Measurements from ENCODE around the gene HOXD1.

HOXD1 gene

DNA sequence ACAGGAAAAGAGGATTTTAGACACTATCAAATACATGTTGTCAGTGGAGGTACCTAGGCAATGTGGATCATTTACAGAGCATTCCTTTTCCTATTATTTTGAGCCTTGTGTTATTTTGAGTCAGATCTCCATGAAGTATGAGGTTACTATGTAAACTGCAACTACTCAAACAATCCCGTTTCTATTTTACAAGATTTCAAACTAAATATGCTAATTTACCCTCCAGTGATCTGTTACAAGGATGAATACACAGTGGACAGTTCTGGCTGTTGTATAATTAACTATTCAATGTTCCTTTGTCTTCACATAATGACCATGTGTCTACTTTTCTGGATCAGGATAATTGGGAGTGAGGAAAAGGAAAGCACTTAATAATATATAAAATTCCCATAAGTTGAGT is 4.6 kb downstream of the HOXD1 start:
- H3K36me3 ChIP-seq (ENCODE audit: control insufficient read depth, insufficient read depth, low read length) = no peaks in the 10 kb centered on the region
- peaks cover 27% of the 10 kb centered on the region for H3K4me1 ChIP-seq (ENCODE audit: control insufficient read depth, insufficient read depth, low read length)
- no peaks in the 10 kb centered on the region for H3K9me3 ChIP-seq (ENCODE audit: control insufficient read depth, insufficient read depth, low read length)
- no peak overlapping the region for H3K27ac ChIP-seq (ENCODE audit: low read depth, low read length)
- H3K9ac ChIP-seq (ENCODE audit: low read depth, low read length) = no peak overlapping the region
- no peak overlapping the region for H3K4me3 ChIP-seq (ENCODE audit: low read depth, low read length)
- peaks cover 96% of the 10 kb centered on the region for H3K27me3 ChIP-seq (ENCODE audit: control insufficient read depth, insufficient read depth, low read length)

DNA sequence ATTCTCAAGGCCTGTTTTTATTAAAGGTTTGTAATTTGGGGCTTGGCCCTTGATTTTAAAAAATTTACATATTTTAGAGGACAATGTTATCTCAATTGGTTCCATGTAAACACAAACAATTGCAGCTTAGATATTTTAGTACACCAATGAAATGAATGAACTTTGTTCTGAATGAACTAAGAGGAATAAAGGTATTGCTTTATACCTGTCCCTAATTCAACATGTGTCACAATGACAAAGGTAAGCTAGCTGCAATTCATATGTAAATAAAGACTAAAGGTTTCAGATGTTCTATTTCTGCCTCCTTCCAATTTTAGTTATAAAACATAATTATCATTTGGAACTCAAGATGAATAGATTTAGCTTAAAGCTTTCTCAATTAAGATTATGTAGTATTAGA is 11.4 kb downstream of the HOXD1 start:
- Histone ChIP-seq H3K9ac (ENCODE audit: low read depth, low read length) (no peak overlapping the region), H3K36me3 (ENCODE audit: control insufficient read depth, insufficient read depth, low read length) (no peaks in the 10 kb centered on the region), H3K9me3 (ENCODE audit: control insufficient read depth, insufficient read depth, low read length) (no peaks in the 10 kb centered on the region), H3K27me3 (ENCODE audit: control insufficient read depth, insufficient read depth, low read length) (peaks cover 39% of the 10 kb centered on the region), H3K4me1 (ENCODE audit: control insufficient read depth, insufficient read depth, low read length) (no peaks in the 10 kb centered on the region), H3K4me3 (ENCODE audit: low read depth, low read length) (no peak overlapping the region), H3K27ac (ENCODE audit: low read depth, low read length) (no peak overlapping the region)

DNA sequence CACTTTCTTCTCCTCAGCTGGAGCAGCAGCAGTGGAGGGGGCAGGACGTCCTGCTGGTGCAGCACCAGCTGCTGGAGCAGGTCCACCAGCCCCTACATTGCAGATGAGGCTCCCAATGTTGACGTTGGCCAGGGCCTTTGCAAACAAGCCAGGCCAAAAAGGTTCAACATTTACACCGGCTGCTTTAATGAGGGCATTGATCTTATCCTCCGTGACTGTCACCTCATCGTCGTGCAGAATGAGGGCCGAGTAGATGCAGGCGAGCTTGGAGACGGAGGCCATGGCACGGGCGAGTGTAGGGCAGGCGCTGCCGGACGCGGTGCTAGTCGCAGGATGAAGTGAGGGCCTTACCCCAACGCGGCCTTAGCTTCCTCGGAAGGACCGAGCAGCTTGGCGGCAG is 12.5 kb downstream of the HOXD1 start:
- H3K27ac ChIP-seq (ENCODE audit: low read depth, low read length) = no peak overlapping the region
- H3K4me3 ChIP-seq (ENCODE audit: low read depth, low read length) = no peak overlapping the region
- no peak overlapping the region for H3K9ac ChIP-seq (ENCODE audit: low read depth, low read length)
- H3K9me3 ChIP-seq (ENCODE audit: control insufficient read depth, insufficient read depth, low read length) = no peaks in the 10 kb centered on the region
- no peaks in the 10 kb centered on the region for H3K4me1 ChIP-seq (ENCODE audit: control insufficient read depth, insufficient read depth, low read length)
- H3K27me3 ChIP-seq (ENCODE audit: control insufficient read depth, insufficient read depth, low read length) = peaks cover 28% of the 10 kb centered on the region
- no peaks in the 10 kb centered on the region for H3K36me3 ChIP-seq (ENCODE audit: control insufficient read depth, insufficient read depth, low read length)

GRCh38 chr2:176202491-176202890 is 14.0 kb downstream of the HOXD1 start:
- Histone ChIP-seq H3K4me3 (ENCODE audit: low read depth, low read length) (no peak overlapping the region), H3K27ac (ENCODE audit: low read depth, low read length) (no peak overlapping the region), H3K4me1 (ENCODE audit: control insufficient read depth, insufficient read depth, low read length) (no peaks in the 10 kb centered on the region), H3K36me3 (ENCODE audit: control insufficient read depth, insufficient read depth, low read length) (no peaks in the 10 kb centered on the region), H3K9me3 (ENCODE audit: control insufficient read depth, insufficient read depth, low read length) (no peaks in the 10 kb centered on the region), H3K9ac (ENCODE audit: low read depth, low read length) (no peak overlapping the region), H3K27me3 (ENCODE audit: control insufficient read depth, insufficient read depth, low read length) (peaks cover 17% of the 10 kb centered on the region)

DNA sequence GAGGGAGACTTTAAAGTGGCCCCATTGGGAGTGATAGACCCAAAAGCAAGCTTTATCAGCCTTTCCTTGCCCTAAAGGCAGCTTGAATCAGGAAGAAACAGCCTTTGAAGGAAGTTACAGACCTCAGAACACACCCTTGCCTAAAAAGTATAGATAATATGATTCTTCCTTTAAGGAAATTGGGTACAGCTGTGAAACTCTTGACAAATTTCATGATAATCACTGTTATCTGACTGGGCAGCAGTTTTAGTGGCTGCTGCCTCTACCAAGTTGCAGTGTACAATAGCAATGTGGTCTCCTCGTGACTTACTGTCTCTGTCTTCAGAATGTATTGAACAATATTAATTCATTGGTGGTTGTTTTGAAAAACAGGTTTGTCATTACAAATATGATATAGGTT is 16.7 kb downstream of the HOXD1 start:
- Histone ChIP-seq H3K27me3 (ENCODE audit: control insufficient read depth, insufficient read depth, low read length) (peaks cover 9% of the 10 kb centered on the region; the same call in 1 of the 2 replicates), H3K36me3 (ENCODE audit: control insufficient read depth, insufficient read depth, low read length) (no peaks in the 10 kb centered on the region), H3K4me1 (ENCODE audit: control insufficient read depth, insufficient read depth, low read length) (no peaks in the 10 kb centered on the region), H3K9ac (ENCODE audit: low read depth, low read length) (no peak overlapping the region), H3K9me3 (ENCODE audit: control insufficient read depth, insufficient read depth, low read length) (no peaks in the 10 kb centered on the region), H3K27ac (ENCODE audit: low read depth, low read length) (no peak overlapping the region), H3K4me3 (ENCODE audit: low read depth, low read length) (no peak overlapping the region)

- no peak overlapping the region for H3K9ac ChIP-seq (ENCODE audit: low read depth, low read length)
- H3K9me3 ChIP-seq (ENCODE audit: control insufficient read depth, insufficient read depth, low read length) = no peaks in the 10 kb centered on the region
- no peak overlapping the region for H3K27ac ChIP-seq (ENCODE audit: low read depth, low read length)
- H3K4me1 ChIP-seq (ENCODE audit: control insufficient read depth, insufficient read depth, low read length) = no peaks in the 10 kb centered on the region
- no peaks in the 10 kb centered on the region for H3K36me3 ChIP-seq (ENCODE audit: control insufficient read depth, insufficient read depth, low read length)
- no peak overlapping the region for H3K4me3 ChIP-seq (ENCODE audit: low read depth, low read length)
- H3K27me3 ChIP-seq (ENCODE audit: control insufficient read depth, insufficient read depth, low read length) = peaks cover 9% of the 10 kb centered on the region; the same call in 1 of the 2 replicates
Observed at GRCh38 chr2:176206136-176206535, 17.7 kb downstream of the HOXD1 start.

DNA sequence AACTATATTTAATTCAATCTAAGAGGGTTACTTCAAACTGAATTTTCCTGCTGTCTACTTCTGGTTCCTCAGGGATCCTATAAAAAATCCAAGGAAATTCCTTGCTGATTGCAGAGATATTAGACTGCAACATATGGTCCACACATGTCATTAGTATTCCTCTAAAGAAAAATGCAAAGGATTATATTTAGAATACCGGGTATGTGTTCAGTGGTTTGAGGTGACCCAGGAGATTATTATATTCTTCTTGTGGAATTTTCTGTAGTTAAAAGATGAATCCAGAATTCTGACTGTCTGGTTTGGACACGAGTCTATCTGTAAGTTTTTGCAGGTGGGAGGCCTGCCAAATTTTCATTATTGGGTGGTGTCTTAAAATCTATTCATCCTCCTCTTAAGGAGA is 18.2 kb downstream of the HOXD1 start:
- Histone ChIP-seq H3K9ac (ENCODE audit: low read depth, low read length) (no peak overlapping the region), H3K36me3 (ENCODE audit: control insufficient read depth, insufficient read depth, low read length) (no peaks in the 10 kb centered on the region), H3K9me3 (ENCODE audit: control insufficient read depth, insufficient read depth, low read length) (no peaks in the 10 kb centered on the region)

DNA sequence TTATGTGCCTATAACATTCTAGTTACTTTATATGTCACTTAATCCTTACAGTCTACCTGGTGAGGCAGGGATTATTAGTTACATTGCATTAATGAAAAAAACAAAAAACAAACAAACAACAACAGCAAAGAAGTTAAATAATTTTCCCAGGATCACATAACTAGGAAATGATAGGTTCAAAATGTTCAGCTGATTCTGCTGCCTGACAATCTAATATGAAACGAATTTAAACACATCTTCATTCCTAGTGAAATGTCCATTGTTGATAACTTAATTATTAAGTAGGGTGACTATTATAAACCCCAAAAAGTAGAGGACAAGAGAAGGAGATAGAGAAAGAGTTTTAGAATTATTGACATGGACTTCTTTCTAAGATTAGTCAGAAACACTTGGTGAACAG is 22.6 kb downstream of the HOXD1 start:
- Histone ChIP-seq H3K27me3 (ENCODE audit: control insufficient read depth, insufficient read depth, low read length) (no peaks in the 10 kb centered on the region), H3K9me3 (ENCODE audit: control insufficient read depth, insufficient read depth, low read length) (no peaks in the 10 kb centered on the region), H3K36me3 (ENCODE audit: control insufficient read depth, insufficient read depth, low read length) (no peaks in the 10 kb centered on the region), H3K27ac (ENCODE audit: low read depth, low read length) (no peak overlapping the region), H3K4me1 (ENCODE audit: control insufficient read depth, insufficient read depth, low read length) (no peaks in the 10 kb centered on the region), H3K9ac (ENCODE audit: low read depth, low read length) (no peak overlapping the region), H3K4me3 (ENCODE audit: low read depth, low read length) (no peak overlapping the region)

More for the DNA sequence above, 18.2 kb downstream of the HOXD1 start:
- Histone ChIP-seq H3K27me3 (ENCODE audit: control insufficient read depth, insufficient read depth, low read length) (peaks cover 9% of the 10 kb centered on the region; the same call in 1 of the 2 replicates), H3K4me3 (ENCODE audit: low read depth, low read length) (no peak overlapping the region), H3K27ac (ENCODE audit: low read depth, low read length) (no peak overlapping the region), H3K4me1 (ENCODE audit: control insufficient read depth, insufficient read depth, low read length) (no peaks in the 10 kb centered on the region)

DNA sequence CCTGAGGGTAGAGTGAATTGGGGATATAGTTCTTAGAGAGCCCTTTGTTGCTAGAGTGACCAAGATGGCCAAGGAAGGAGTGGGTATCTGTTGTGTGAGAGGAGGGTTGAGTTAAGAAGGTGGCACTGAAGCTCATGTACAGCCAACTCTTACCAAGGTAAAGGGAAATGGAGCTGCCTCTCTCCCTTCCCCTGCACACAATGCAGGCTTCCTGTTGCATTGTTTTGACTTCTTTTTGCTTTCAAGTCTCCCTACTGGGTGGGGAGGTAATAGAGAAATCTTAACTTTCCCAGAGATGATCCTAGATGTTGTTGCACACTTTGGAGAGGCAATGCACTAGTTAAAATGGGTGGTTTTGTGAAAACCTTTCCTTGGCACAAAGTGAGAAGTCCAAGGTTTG is 23.8 kb downstream of the HOXD1 start:
- H3K9me3 ChIP-seq (ENCODE audit: control insufficient read depth, insufficient read depth, low read length) = no peaks in the 10 kb centered on the region
- no peak overlapping the region for H3K9ac ChIP-seq (ENCODE audit: low read depth, low read length)
- H3K36me3 ChIP-seq (ENCODE audit: control insufficient read depth, insufficient read depth, low read length) = no peaks in the 10 kb centered on the region
- H3K4me1 ChIP-seq (ENCODE audit: control insufficient read depth, insufficient read depth, low read length) = no peaks in the 10 kb centered on the region
- no peak overlapping the region for H3K4me3 ChIP-seq (ENCODE audit: low read depth, low read length)
- H3K27ac ChIP-seq (ENCODE audit: low read depth, low read length) = no peak overlapping the region
- no peaks in the 10 kb centered on the region for H3K27me3 ChIP-seq (ENCODE audit: control insufficient read depth, insufficient read depth, low read length)

GRCh38 chr2:176213406-176213805 is 24.9 kb downstream of the HOXD1 start:
- no peak overlapping the region for H3K9ac ChIP-seq (ENCODE audit: low read depth, low read length)
- no peak overlapping the region for H3K4me3 ChIP-seq (ENCODE audit: low read depth, low read length)
- no peak overlapping the region for H3K27ac ChIP-seq (ENCODE audit: low read depth, low read length)
- no peaks in the 10 kb centered on the region for H3K36me3 ChIP-seq (ENCODE audit: control insufficient read depth, insufficient read depth, low read length)
- H3K27me3 ChIP-seq (ENCODE audit: control insufficient read depth, insufficient read depth, low read length) = no peaks in the 10 kb centered on the region
- H3K9me3 ChIP-seq (ENCODE audit: control insufficient read depth, insufficient read depth, low read length) = no peaks in the 10 kb centered on the region
- H3K4me1 ChIP-seq (ENCODE audit: control insufficient read depth, insufficient read depth, low read length) = no peaks in the 10 kb centered on the region

- H3K36me3 ChIP-seq (ENCODE audit: control insufficient read depth, insufficient read depth, low read length) = no peaks in the 10 kb centered on the region
- H3K9me3 ChIP-seq (ENCODE audit: control insufficient read depth, insufficient read depth, low read length) = no peaks in the 10 kb centered on the region
- no peak overlapping the region for H3K4me3 ChIP-seq (ENCODE audit: low read depth, low read length)
- no peak overlapping the region for H3K9ac ChIP-seq (ENCODE audit: low read depth, low read length)
- no peaks in the 10 kb centered on the region for H3K27me3 ChIP-seq (ENCODE audit: control insufficient read depth, insufficient read depth, low read length)
- H3K4me1 ChIP-seq (ENCODE audit: control insufficient read depth, insufficient read depth, low read length) = no peaks in the 10 kb centered on the region
- no peak overlapping the region for H3K27ac ChIP-seq (ENCODE audit: low read depth, low read length)
Observed at GRCh38 chr2:176227874-176228273, 39.4 kb downstream of the HOXD1 start.

GRCh38 chr2:176234156-176234555 is 45.7 kb downstream of the HOXD1 start:
- Histone ChIP-seq H3K4me3 (ENCODE audit: low read depth, low read length) (no peak overlapping the region), H3K4me1 (ENCODE audit: control insufficient read depth, insufficient read depth, low read length) (no peaks in the 10 kb centered on the region), H3K27ac (ENCODE audit: low read depth, low read length) (no peak overlapping the region), H3K27me3 (ENCODE audit: control insufficient read depth, insufficient read depth, low read length) (no peaks in the 10 kb centered on the region), H3K36me3 (ENCODE audit: control insufficient read depth, insufficient read depth, low read length) (no peaks in the 10 kb centered on the region), H3K9ac (ENCODE audit: low read depth, low read length) (no peak overlapping the region), H3K9me3 (ENCODE audit: control insufficient read depth, insufficient read depth, low read length) (no peaks in the 10 kb centered on the region)

Measured in HUES48 (cell line).